HCT116 (cell line): ENCODE measurements around the gene PLEKHG5. TPM values are rescaled to one million over a fixed set of nuclear protein-coding genes. Genes with fewer than 3 reads are reported as not detected.

Experiments
- ATAC-seq: fragments of 200-7000 bp; cut with Tn5 transposase; 2 replicates; pipeline ENCODE4 v1.9.1; 2020; ENCODE audit warnings: mild to moderate bottlenecking, moderate library complexity
- BruUV-seq: library from RNA; stranded (reverse); fragments of 400-500 nt; replicated peaks from 2 replicates; lab custom pipeline; 2021; lab: Mats Ljungman, UMichigan
- CTCF ChIA-PET: fragments of 300-600 bp; sonication (Branson Sonifier 250); formaldehyde crosslinking; loops from one replicate; lab custom pipeline; 2021; ENCODE audit warnings: antibody characterized with exemption; lab: Charles Lee
- POLR2A ChIA-PET: fragments of 300-600, 350-600 bp; sonication (Branson Sonifier 250); formaldehyde crosslinking; loops from one replicate; lab custom pipeline; 2021; ENCODE audit warnings: antibody characterized with exemption; lab: Charles Lee
- RAD21 ChIA-PET, 2 experiments: fragments of 300-600 bp; sonication (Branson Sonifier 250); formaldehyde crosslinking; loops; one replicate each; lab custom pipeline; 2023; ENCODE audit warnings: low total read pairs in 2 of 2; ENCODE audit not compliant: uncharacterized antibody in 2 of 2, unreplicated experiment in 2 of 2, low non-redundant PET in 1 of 2; lab: Charles Lee
- DNase-seq: peaks from one replicate; pipeline ENCODE4 v3.0.0-alpha.2; 2010; ENCODE audit warnings: low read depth, low spot score
- H2AFZ ChIP-seq: fragments of 200-600 bp; shearing (Covaris generic), sonication (generic); 2 replicates; pipeline ENCODE4 v1.6.1; 2017; ENCODE audit warnings: low read depth, mixed run types, mixed read lengths, antibody characterized with exemption, low read length; ENCODE audit not compliant: poor library complexity, severe bottlenecking
- H3K27ac ChIP-seq: 2 replicates; pipeline ENCODE4 v1.5.1; 2012; ENCODE audit warnings: low read depth, low read length
- H3K27me3 ChIP-seq: fragments of 200-600 bp; sonication (generic); 2 replicates; pipeline ENCODE4 v1.6.1; 2016; ENCODE audit warnings: mixed run types, low read length, mixed read lengths; ENCODE audit not compliant: insufficient read depth
- H3K36me3 ChIP-seq, 2 experiments: fragments of 200-500 bp in 1 of 2; fragments of 200-600 bp in 1 of 2; sonication (Bioruptor generic) in 1 of 2; sonication (generic) in 1 of 2; 2 replicates each; pipeline versions ENCODE4 v1.5.1 to v1.6.1; 2014 to 2016; ENCODE audit warnings: low read length in 2 of 2, inconsistent platforms in 1 of 2, mixed read lengths in 1 of 2, mixed run types in 1 of 2; ENCODE audit not compliant: insufficient read depth in 2 of 2, control insufficient read depth in 1 of 2
- H3K4me1 ChIP-seq, 2 experiments: fragments of 200-600 bp in 1 of 2; sonication (generic) in 1 of 2; 2 replicates each; pipeline versions ENCODE4 v1.5.1 to v1.6.1; 2012 to 2017; ENCODE audit warnings: low read length in 2 of 2, inconsistent platforms in 1 of 2, mild to moderate bottlenecking in 1 of 2, mixed read lengths in 1 of 2, mixed run types in 1 of 2, moderate library complexity in 1 of 2; ENCODE audit not compliant: insufficient read depth in 2 of 2, control insufficient read depth in 1 of 2
- H3K4me2 ChIP-seq: fragments of 200-600 bp; sonication (generic); 2 replicates; pipeline ENCODE4 v1.6.1; 2017; ENCODE audit warnings: mixed run types, low read length, mixed read lengths
- H3K4me3 ChIP-seq, 2 experiments: fragments of 200-600 bp in 1 of 2; sonication (generic) in 1 of 2; replicated peaks in 1 of 2; 2 replicates each; pipeline ENCODE4 v1.5.1; 2011 to 2016; ENCODE audit warnings: low read length in 2 of 2, control low read depth in 1 of 2, low read depth in 1 of 2, mild to moderate bottlenecking in 1 of 2, mixed read lengths in 1 of 2, mixed run types in 1 of 2
- H3K79me2 ChIP-seq: fragments of 200-600 bp; sonication (generic); 2 replicates; pipeline ENCODE4 v1.6.1; 2017; ENCODE audit warnings: mild to moderate bottlenecking, mixed run types, low read length, moderate library complexity, mixed read lengths; ENCODE audit not compliant: insufficient read depth
- H3K9ac ChIP-seq: fragments of 200-600 bp; sonication (generic); 2 replicates; pipeline ENCODE4 v1.6.1; 2016; ENCODE audit warnings: low read length, mixed read lengths
- H3K9me2 ChIP-seq: fragments of 200-600 bp; sonication (generic), shearing (Covaris generic); 2 replicates; pipeline ENCODE4 v1.6.1; 2017; ENCODE audit warnings: mixed run types, mild to moderate bottlenecking, moderate library complexity; ENCODE audit not compliant: insufficient read depth
- H3K9me3 ChIP-seq, 2 experiments: fragments of 200-500 bp in 1 of 2; fragments of 200-600 bp in 1 of 2; sonication (Bioruptor generic) in 1 of 2; sonication (generic) in 1 of 2; 2 replicates each; pipeline ENCODE4 v1.6.1; 2014 to 2017; ENCODE audit warnings: low read length in 2 of 2, mixed read lengths in 2 of 2, inconsistent platforms in 1 of 2, low read depth in 1 of 2, mild to moderate bottlenecking in 1 of 2, mixed run types in 1 of 2, moderate library complexity in 1 of 2; ENCODE audit not compliant: control insufficient read depth in 1 of 2, insufficient read depth in 1 of 2
- H4K20me1 ChIP-seq: fragments of 200-600 bp; sonication (generic), shearing (Covaris generic); 2 replicates; pipeline ENCODE4 v1.6.1; 2017; ENCODE audit warnings: mixed run types, mild to moderate bottlenecking, moderate library complexity; ENCODE audit not compliant: insufficient read depth
- EGR1 ChIP-seq: IDR thresholded peaks from 2 replicates; pipeline ENCODE4 v1.6.1; 2012; ENCODE audit warnings: low read depth
- EZH2 ChIP-seq: fragments of 200-600 bp; sonication (generic); IDR thresholded peaks from 2 replicates; pipeline ENCODE4 v1.6.1; 2017; ENCODE audit warnings: antibody characterized with exemption, mixed run types
- POLR2AphosphoS5 ChIP-seq: IDR thresholded peaks from 2 replicates; pipeline ENCODE4 v1.6.1; 2011; ENCODE audit warnings: mild to moderate bottlenecking, low read depth, low read length, moderate library complexity
- SRF ChIP-seq: IDR thresholded peaks from 2 replicates; pipeline ENCODE4 v1.6.1; 2012; ENCODE audit warnings: low read depth
- intact Hi-C: fragments of 100-400 bp; cut with micrococcal nuclease; formaldehyde crosslinking; loops from 2 replicates; pipeline ENCODE4 v1.10.0; 2022
- total RNA-seq: library from RNA; stranded (reverse); gene quantifications from one replicate; pipeline ENCODE4 v1.2.1, GENCODE V29; 2021; ENCODE audit not compliant: unreplicated experiment
- TF ChIP-seq, protein P1 (sequence below): IDR thresholded peaks from 2 replicates; pipeline ENCODE4 v1.6.1; 2012; ENCODE audit warnings: low read depth
- TF ChIP-seq, protein P2 (sequence below), 3 experiments: fragments of 200-600 bp in 1 of 3; sonication (generic) in 1 of 3; IDR thresholded peaks in 2 of 3; conservative IDR thresholded peaks in 1 of 3; 2 replicates each; pipeline ENCODE4 v1.5.1; 2012 to 2017; ENCODE audit warnings: low read depth in 2 of 3, low read length in 2 of 3, antibody characterized with exemption in 1 of 3, borderline replicate concordance in 1 of 3, control low read depth in 1 of 3, mild to moderate bottlenecking in 1 of 3, mixed read lengths in 1 of 3, mixed run types in 1 of 3, moderate library complexity in 1 of 3; ENCODE audit not compliant: insufficient read depth in 1 of 3

Gene PLEKHG5
- total RNA-seq, 1 experiment from 2014 or later, result 33.0 TPM

DNA sequence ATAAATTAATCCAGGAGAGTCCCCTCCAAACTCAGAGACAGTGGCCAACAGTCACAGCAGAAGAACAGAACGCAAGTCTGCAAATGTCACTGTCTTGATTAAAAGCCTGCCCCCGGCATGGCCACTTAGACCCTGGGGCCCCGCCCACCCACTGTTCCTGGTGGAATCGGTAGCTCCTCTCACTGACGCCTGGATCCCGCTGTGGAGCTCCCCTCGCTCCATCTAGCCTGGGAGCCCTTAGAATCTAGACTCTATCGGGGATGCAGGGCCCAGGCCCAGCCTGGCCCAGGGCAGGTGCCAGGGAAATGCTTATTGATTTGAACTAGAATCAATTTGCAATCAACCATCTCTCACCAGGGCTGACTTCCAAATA, 21.4 kb upstream of the PLEKHG5 start (continued):
- TF ChIP-seq, protein P1, sequence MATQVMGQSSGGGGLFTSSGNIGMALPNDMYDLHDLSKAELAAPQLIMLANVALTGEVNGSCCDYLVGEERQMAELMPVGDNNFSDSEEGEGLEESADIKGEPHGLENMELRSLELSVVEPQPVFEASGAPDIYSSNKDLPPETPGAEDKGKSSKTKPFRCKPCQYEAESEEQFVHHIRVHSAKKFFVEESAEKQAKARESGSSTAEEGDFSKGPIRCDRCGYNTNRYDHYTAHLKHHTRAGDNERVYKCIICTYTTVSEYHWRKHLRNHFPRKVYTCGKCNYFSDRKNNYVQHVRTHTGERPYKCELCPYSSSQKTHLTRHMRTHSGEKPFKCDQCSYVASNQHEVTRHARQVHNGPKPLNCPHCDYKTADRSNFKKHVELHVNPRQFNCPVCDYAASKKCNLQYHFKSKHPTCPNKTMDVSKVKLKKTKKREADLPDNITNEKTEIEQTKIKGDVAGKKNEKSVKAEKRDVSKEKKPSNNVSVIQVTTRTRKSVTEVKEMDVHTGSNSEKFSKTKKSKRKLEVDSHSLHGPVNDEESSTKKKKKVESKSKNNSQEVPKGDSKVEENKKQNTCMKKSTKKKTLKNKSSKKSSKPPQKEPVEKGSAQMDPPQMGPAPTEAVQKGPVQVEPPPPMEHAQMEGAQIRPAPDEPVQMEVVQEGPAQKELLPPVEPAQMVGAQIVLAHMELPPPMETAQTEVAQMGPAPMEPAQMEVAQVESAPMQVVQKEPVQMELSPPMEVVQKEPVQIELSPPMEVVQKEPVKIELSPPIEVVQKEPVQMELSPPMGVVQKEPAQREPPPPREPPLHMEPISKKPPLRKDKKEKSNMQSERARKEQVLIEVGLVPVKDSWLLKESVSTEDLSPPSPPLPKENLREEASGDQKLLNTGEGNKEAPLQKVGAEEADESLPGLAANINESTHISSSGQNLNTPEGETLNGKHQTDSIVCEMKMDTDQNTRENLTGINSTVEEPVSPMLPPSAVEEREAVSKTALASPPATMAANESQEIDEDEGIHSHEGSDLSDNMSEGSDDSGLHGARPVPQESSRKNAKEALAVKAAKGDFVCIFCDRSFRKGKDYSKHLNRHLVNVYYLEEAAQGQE, result no peak
- TF ChIP-seq POLR2AphosphoS5, result no peak
- no peak for TF ChIP-seq EZH2

DNA sequence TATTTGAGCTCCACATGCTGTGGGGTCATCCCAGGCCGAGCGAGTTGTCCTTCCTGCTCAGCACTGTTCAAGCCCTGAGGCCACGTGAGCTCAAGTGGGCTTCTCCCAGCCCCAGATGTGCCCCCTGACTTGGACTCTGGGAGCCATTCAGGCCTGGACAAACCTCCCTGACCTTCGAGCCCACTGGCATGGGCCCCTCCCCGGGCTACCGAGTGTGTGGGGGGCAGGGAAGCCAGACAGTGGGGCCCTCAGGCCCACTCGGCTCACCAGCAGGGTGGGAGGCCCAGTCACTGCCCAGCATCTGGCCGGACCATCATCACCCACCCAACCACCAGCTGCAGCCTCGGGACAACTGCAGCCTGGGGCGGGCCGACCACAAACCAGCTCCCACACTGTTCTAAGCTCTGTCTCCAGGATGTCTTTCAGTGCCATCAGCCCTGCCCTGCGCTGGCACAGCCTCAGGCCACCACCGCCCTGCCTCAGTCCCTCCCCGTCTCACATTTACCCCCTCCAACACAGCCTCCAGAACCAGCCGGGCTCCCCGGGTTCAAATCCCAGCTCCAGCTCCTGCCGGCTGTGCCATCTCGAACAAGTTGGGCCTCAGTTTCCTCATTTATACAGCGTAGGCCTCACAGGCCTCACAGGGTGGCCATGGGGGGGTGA, 20.9 kb upstream of the PLEKHG5 start:
- no peak overlapping the region for H3K4me2 ChIP-seq
- no peaks in the 10 kb centered on the region for H3K27me3 ChIP-seq
- H3K4me3 ChIP-seq, result no peak overlapping the region
- no peak overlapping the region for H3K27ac ChIP-seq
- CTCF ChIA-PET, result no interaction called here
- DNase-seq (no peak), ATAC-seq (no peak)
- H3K9me3 ChIP-seq, result no peaks in the 10 kb centered on the region
- peaks cover 0 to 11% of the 10 kb centered on the region in 2 experiments; a peak in 2 of 4 replicates for H3K4me1 ChIP-seq
- H3K36me3 ChIP-seq, result no peaks in the 10 kb centered on the region
- RAD21 ChIA-PET, result no interaction called here
- intact Hi-C loops, result no loop called here
- no peaks in the 10 kb centered on the region for H3K79me2 ChIP-seq
- H4K20me1 ChIP-seq, result no peaks in the 10 kb centered on the region
- POLR2A ChIA-PET, result no interaction called here
- no peak overlapping the region for H2AFZ ChIP-seq
- no TSS peak for BruUV-seq
- no peaks in the 10 kb centered on the region for H3K9me2 ChIP-seq
- TF ChIP-seq, protein P2, sequence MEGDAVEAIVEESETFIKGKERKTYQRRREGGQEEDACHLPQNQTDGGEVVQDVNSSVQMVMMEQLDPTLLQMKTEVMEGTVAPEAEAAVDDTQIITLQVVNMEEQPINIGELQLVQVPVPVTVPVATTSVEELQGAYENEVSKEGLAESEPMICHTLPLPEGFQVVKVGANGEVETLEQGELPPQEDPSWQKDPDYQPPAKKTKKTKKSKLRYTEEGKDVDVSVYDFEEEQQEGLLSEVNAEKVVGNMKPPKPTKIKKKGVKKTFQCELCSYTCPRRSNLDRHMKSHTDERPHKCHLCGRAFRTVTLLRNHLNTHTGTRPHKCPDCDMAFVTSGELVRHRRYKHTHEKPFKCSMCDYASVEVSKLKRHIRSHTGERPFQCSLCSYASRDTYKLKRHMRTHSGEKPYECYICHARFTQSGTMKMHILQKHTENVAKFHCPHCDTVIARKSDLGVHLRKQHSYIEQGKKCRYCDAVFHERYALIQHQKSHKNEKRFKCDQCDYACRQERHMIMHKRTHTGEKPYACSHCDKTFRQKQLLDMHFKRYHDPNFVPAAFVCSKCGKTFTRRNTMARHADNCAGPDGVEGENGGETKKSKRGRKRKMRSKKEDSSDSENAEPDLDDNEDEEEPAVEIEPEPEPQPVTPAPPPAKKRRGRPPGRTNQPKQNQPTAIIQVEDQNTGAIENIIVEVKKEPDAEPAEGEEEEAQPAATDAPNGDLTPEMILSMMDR (IDR thresholded peaks at IDR 0.05 in 2 of 3, conservative IDR thresholded peaks at IDR 0.05 in 1 of 3; ENCODE audit: borderline replicate concordance in 1 of 3, insufficient read depth in 1 of 3, low read depth in 2 of 3, low read length in 2 of 3), result no peak
- TF ChIP-seq SRF, result no peak
- TF ChIP-seq EGR1, result no peak
- H3K9ac ChIP-seq, result no peak overlapping the region
